ENCODE data around the gene CES2.
A peak's percentile ranks its signal among the peaks of the same experiment; 100 is the strongest.

The CES2 gene

GRCh38 chr16:66939366-66939765, 4.0 kb downstream of the CES2 start:
- H2BK5ac ChIP-seq (ENCODE audit: low read depth, low read length, poor library complexity, severe bottlenecking), result no peak overlapping the region
- no peak overlapping the region for H2AK5ac ChIP-seq (ENCODE audit: low read length, severe bottlenecking)
- H2BK12ac ChIP-seq (ENCODE audit: low read length in 2 of 2), result no peak overlapping the region
- H3K79me1 ChIP-seq (replicated peaks; ENCODE audit: low read length, poor library complexity, severe bottlenecking), result peaks cover 36% of the 10 kb centered on the region
- H3K4ac ChIP-seq (ENCODE audit: low read depth in 1 of 2, low read length in 2 of 2), result no peak overlapping the region
- H3K9me3 ChIP-seq (ENCODE audit: control insufficient read depth, low read length), result no peaks in the 10 kb centered on the region
- H3K4me1 ChIP-seq (ENCODE audit: control insufficient read depth, insufficient read depth, low read depth, low read length), result peaks cover 15% of the 10 kb centered on the region
- no peak overlapping the region for H3K18ac ChIP-seq (ENCODE audit: low read depth in 1 of 2, low read length in 2 of 2)
- no peak overlapping the region for H2AFZ ChIP-seq (ENCODE audit: low read depth, low read length)
- H3K36me3 ChIP-seq (ENCODE audit: control insufficient read depth in 1 of 2, insufficient read depth in 2 of 2, low read depth in 1 of 2, low read length in 2 of 2), result peaks cover 63 to 74% of the 10 kb centered on the region in 2 experiments
- no peak overlapping the region for H2BK120ac ChIP-seq (ENCODE audit: low read depth, low read length)
- H2BK15ac ChIP-seq (ENCODE audit: low read depth, poor library complexity, severe bottlenecking), result no peak overlapping the region
- H3K23ac ChIP-seq (ENCODE audit: low read length in 2 of 2), result no peak overlapping the region
- H3K9ac ChIP-seq (ENCODE audit: low read length), result no peak overlapping the region
- no peak overlapping the region for H3K27ac ChIP-seq (ENCODE audit: low read length, poor library complexity, severe bottlenecking)
- no peak overlapping the region for H3K14ac ChIP-seq (ENCODE audit: low read length in 2 of 2)
- DNase-seq, result no peak
- H3K27me3 ChIP-seq (ENCODE audit: control insufficient read depth in 1 of 2, insufficient read depth in 1 of 2, low read length in 2 of 2), result no peaks in the 10 kb centered on the region
- H3K4me3 ChIP-seq (ENCODE audit: insufficient read depth in 1 of 2, low read depth in 1 of 2, low read length in 2 of 2), result no peak overlapping the region
- H3K4me2 ChIP-seq (ENCODE audit: low read length, poor library complexity, severe bottlenecking), result no peak overlapping the region
- no peak overlapping the region for H4K8ac ChIP-seq (ENCODE audit: low read length)
- no peak overlapping the region for H4K91ac ChIP-seq (ENCODE audit: low read length)

GRCh38 chr16:66940236-66940635, 4.9 kb downstream of the CES2 start:
- no peak for DNase-seq
- no peak overlapping the region for H3K9ac ChIP-seq (ENCODE audit: low read length)
- H3K4me1 ChIP-seq (ENCODE audit: control insufficient read depth, insufficient read depth, low read depth, low read length), result peaks cover 14% of the 10 kb centered on the region
- H2BK120ac ChIP-seq (ENCODE audit: low read depth, low read length), result no peak overlapping the region
- peaks cover 34% of the 10 kb centered on the region for H3K79me1 ChIP-seq (replicated peaks; ENCODE audit: low read length, poor library complexity, severe bottlenecking)
- no peak overlapping the region for H3K18ac ChIP-seq (ENCODE audit: low read depth in 1 of 2, low read length in 2 of 2)
- H3K9me3 ChIP-seq (ENCODE audit: control insufficient read depth, low read length), result no peaks in the 10 kb centered on the region
- H3K14ac ChIP-seq (ENCODE audit: low read length in 2 of 2), result no peak overlapping the region
- H3K27ac ChIP-seq (ENCODE audit: low read length, poor library complexity, severe bottlenecking), result no peak overlapping the region
- H3K4me2 ChIP-seq (ENCODE audit: low read length, poor library complexity, severe bottlenecking), result no peak overlapping the region
- peak overlapping the region; percentile 29 for H4K91ac ChIP-seq (ENCODE audit: low read length)
- H3K36me3 ChIP-seq (ENCODE audit: control insufficient read depth in 1 of 2, insufficient read depth in 2 of 2, low read depth in 1 of 2, low read length in 2 of 2), result peaks cover 63 to 74% of the 10 kb centered on the region in 2 experiments
- H3K23ac ChIP-seq (ENCODE audit: low read length in 2 of 2), result no peak overlapping the region
- H2BK12ac ChIP-seq (ENCODE audit: low read length in 2 of 2), result no peak overlapping the region
- no peak overlapping the region for H4K8ac ChIP-seq (ENCODE audit: low read length)
- H3K4me3 ChIP-seq (ENCODE audit: insufficient read depth in 1 of 2, low read depth in 1 of 2, low read length in 2 of 2), result no peak overlapping the region
- no peak overlapping the region for H2AK5ac ChIP-seq (ENCODE audit: low read length, severe bottlenecking)
- H2AFZ ChIP-seq (ENCODE audit: low read depth, low read length), result no peak overlapping the region
- WGBS, result 96% methylated on average over 16 of the region's 16 CpGs
- no peak overlapping the region for H2BK5ac ChIP-seq (ENCODE audit: low read depth, low read length, poor library complexity, severe bottlenecking)
- no peaks in the 10 kb centered on the region for H3K27me3 ChIP-seq (ENCODE audit: control insufficient read depth in 1 of 2, insufficient read depth in 1 of 2, low read length in 2 of 2)
- H3K4ac ChIP-seq (ENCODE audit: low read depth in 1 of 2, low read length in 2 of 2), result no peak overlapping the region
- H2BK15ac ChIP-seq (ENCODE audit: low read depth, poor library complexity, severe bottlenecking), result no peak overlapping the region

GRCh38 chr16:66942981-66943380, 7.7 kb downstream of the CES2 start:
- H3K4ac ChIP-seq (ENCODE audit: low read depth in 1 of 2, low read length in 2 of 2), result no peak overlapping the region
- H4K91ac ChIP-seq (ENCODE audit: low read length), result no peak overlapping the region
- H3K9ac ChIP-seq (ENCODE audit: low read length), result no peak overlapping the region
- 96% methylated on average over 5 of the region's 5 CpGs for WGBS
- H2AK5ac ChIP-seq (ENCODE audit: low read length, severe bottlenecking), result no peak overlapping the region
- no peaks in the 10 kb centered on the region for H3K27me3 ChIP-seq (ENCODE audit: control insufficient read depth in 1 of 2, insufficient read depth in 1 of 2, low read length in 2 of 2)
- no peak overlapping the region for H2BK5ac ChIP-seq (ENCODE audit: low read depth, low read length, poor library complexity, severe bottlenecking)
- H2BK15ac ChIP-seq (ENCODE audit: low read depth, poor library complexity, severe bottlenecking), result no peak overlapping the region
- H2AFZ ChIP-seq (ENCODE audit: low read depth, low read length), result no peak overlapping the region
- H3K9me3 ChIP-seq (ENCODE audit: control insufficient read depth, low read length), result no peaks in the 10 kb centered on the region
- no peak overlapping the region for H3K14ac ChIP-seq (ENCODE audit: low read length in 2 of 2)
- no peak overlapping the region for H3K4me2 ChIP-seq (ENCODE audit: low read length, poor library complexity, severe bottlenecking)
- no peak overlapping the region for H2BK12ac ChIP-seq (ENCODE audit: low read length in 2 of 2)
- no peak overlapping the region for H3K27ac ChIP-seq (ENCODE audit: low read length, poor library complexity, severe bottlenecking)
- H2BK120ac ChIP-seq (ENCODE audit: low read depth, low read length), result no peak overlapping the region
- peaks cover 57 to 62% of the 10 kb centered on the region in 2 experiments for H3K36me3 ChIP-seq (ENCODE audit: control insufficient read depth in 1 of 2, insufficient read depth in 2 of 2, low read depth in 1 of 2, low read length in 2 of 2)
- no peak overlapping the region for H3K23ac ChIP-seq (ENCODE audit: low read length in 2 of 2)
- no peak overlapping the region for H4K8ac ChIP-seq (ENCODE audit: low read length)
- no peak for DNase-seq
- no peak overlapping the region for H3K18ac ChIP-seq (ENCODE audit: low read depth in 1 of 2, low read length in 2 of 2)
- no peak overlapping the region for H3K4me3 ChIP-seq (ENCODE audit: insufficient read depth in 1 of 2, low read depth in 1 of 2, low read length in 2 of 2)
- peaks cover 20% of the 10 kb centered on the region for H3K79me1 ChIP-seq (replicated peaks; ENCODE audit: low read length, poor library complexity, severe bottlenecking)
- no peaks in the 10 kb centered on the region for H3K4me1 ChIP-seq (ENCODE audit: control insufficient read depth, insufficient read depth, low read depth, low read length)

GRCh38 chr16:66943426-66944053, 8.2 kb downstream of the CES2 start:
- Histone ChIP-seq H3K79me1 (replicated peaks; ENCODE audit: low read length, poor library complexity, severe bottlenecking) (peaks cover 15% of the 10 kb centered on the region), H4K8ac (ENCODE audit: low read length) (no peak overlapping the region), H3K4me1 (ENCODE audit: control insufficient read depth, insufficient read depth, low read depth, low read length) (peaks cover 5% of the 10 kb centered on the region), H2BK120ac (ENCODE audit: low read depth, low read length) (no peak overlapping the region), H3K4me3 (ENCODE audit: insufficient read depth in 1 of 2, low read depth in 1 of 2, low read length in 2 of 2) (no peak overlapping the region), H4K91ac (ENCODE audit: low read length) (no peak overlapping the region), H2BK5ac (ENCODE audit: low read depth, low read length, poor library complexity, severe bottlenecking) (no peak overlapping the region), H3K4ac (ENCODE audit: low read depth in 1 of 2, low read length in 2 of 2) (no peak overlapping the region), H3K23ac (ENCODE audit: low read length in 2 of 2) (no peak overlapping the region), H2BK15ac (ENCODE audit: low read depth, poor library complexity, severe bottlenecking) (no peak overlapping the region), H2AK5ac (ENCODE audit: low read length, severe bottlenecking) (no peak overlapping the region), H3K14ac (ENCODE audit: low read length in 2 of 2) (no peak overlapping the region), H3K27ac (ENCODE audit: low read length, poor library complexity, severe bottlenecking) (no peak overlapping the region), H3K36me3 (ENCODE audit: control insufficient read depth in 1 of 2, insufficient read depth in 2 of 2, low read depth in 1 of 2, low read length in 2 of 2) (peaks cover 52 to 56% of the 10 kb centered on the region in 2 experiments), H3K27me3 (ENCODE audit: control insufficient read depth in 1 of 2, insufficient read depth in 1 of 2, low read length in 2 of 2) (peaks cover 0 to under 1% of the 10 kb centered on the region in 2 experiments), H3K9me3 (ENCODE audit: control insufficient read depth, low read length) (no peaks in the 10 kb centered on the region), H3K9ac (ENCODE audit: low read length) (no peak overlapping the region), H3K18ac (ENCODE audit: low read depth in 1 of 2, low read length in 2 of 2) (no peak overlapping the region), H2BK12ac (ENCODE audit: low read length in 2 of 2) (no peak overlapping the region), H3K4me2 (ENCODE audit: low read length, poor library complexity, severe bottlenecking) (no peak overlapping the region), H2AFZ (ENCODE audit: low read depth, low read length) (no peak overlapping the region)
- WGBS, result 92% methylated on average over 15 of the region's 15 CpGs
- DNase-seq, result no peak

Data from mesenchymal stem cell (in vitro differentiated cells and primary cell).